BJ (cell line): ENCODE results near the gene EFNA3. TPM values are rescaled to one million over a fixed set of nuclear protein-coding genes. Genes with fewer than 3 reads are reported as not detected.

Experiments
- CTCF ChIA-PET: fragments of 350-600 bp; formaldehyde crosslinking; extraction: SDS; loops from one replicate; lab custom pipeline; 2021; ENCODE audit warnings: antibody characterized with exemption, inconsistent platforms; lab: Yijun Ruan, JAX
- POLR2A ChIA-PET: fragments of 300-600 bp; sonication (Branson Sonifier 250); formaldehyde crosslinking; extraction: SDS; loops from one replicate; lab custom pipeline; 2021; ENCODE audit warnings: antibody characterized with exemption; lab: Charles Lee
- DNase-seq: peaks from one replicate; pipeline ENCODE4 v3.0.0-alpha.2; 2011; ENCODE audit warnings: low read depth
- H3K27me3 ChIP-seq: 2 replicates; pipeline ENCODE4 v1.6.0; 2011; ENCODE audit warnings: low read length; ENCODE audit not compliant: control insufficient read depth, insufficient read depth
- H3K36me3 ChIP-seq: 2 replicates; pipeline ENCODE4 v1.5.1; 2011; ENCODE audit warnings: low read length; ENCODE audit not compliant: control insufficient read depth, insufficient read depth
- H3K4me3 ChIP-seq: 2 replicates; pipeline ENCODE4 v1.5.1; 2011; ENCODE audit warnings: low read depth, mild to moderate bottlenecking, control low read depth, low read length
- CTCF ChIP-seq: IDR thresholded peaks from 2 replicates; pipeline ENCODE4 v1.5.1; 2011; ENCODE audit warnings: low read depth, mild to moderate bottlenecking, control low read depth, inconsistent platforms, low read length, moderate library complexity; ENCODE audit not compliant: insufficient read depth
- polyA plus RNA-seq: library from polyadenylated mRNA; depleted of rRNA; stranded (reverse); fragments of >200 nt; gene quantifications from 2 replicates; pipeline ENCODE4 v1.2.3, GENCODE V29; 2011

EFNA3 gene
- polyA plus RNA-seq, 1 experiment = 1.8 TPM

DNA sequence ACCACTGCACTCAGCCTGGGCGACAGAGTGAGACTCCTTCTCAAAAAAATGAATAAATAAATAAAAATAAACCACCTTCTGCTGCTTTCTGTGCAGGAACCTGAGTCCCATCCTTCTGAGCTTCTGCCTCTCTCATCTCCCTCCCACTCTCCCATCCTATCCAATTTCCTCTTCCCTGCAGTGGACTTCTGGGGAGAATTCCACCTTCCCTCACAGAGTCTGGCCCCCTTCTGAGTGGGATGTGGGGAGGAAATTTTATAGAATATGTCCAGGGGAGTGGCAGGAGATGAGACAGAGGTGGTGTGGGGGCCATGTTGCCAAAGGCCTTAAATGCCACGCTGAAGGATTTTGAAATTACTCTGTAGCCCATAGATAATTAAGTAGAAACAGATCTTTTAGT lies 43.7 kb downstream of the EFNA3 start:
- no peak overlapping the region for H3K4me3 ChIP-seq
- TF ChIP-seq CTCF = no peak
- H3K27me3 ChIP-seq = peaks cover 44% of the 10 kb centered on the region
- no peaks in the 10 kb centered on the region for H3K36me3 ChIP-seq
- no peak for DNase-seq
- ChIA-PET CTCF (interaction anchor here (2.4 to 3.5 kb wide), 2 partner anchors 30 to 51 kb away, joined by 6 to 15 read pairs; partner anchors contain the start of gene KRTCAP2), POLR2A (no interaction called here)

GRCh38 chr1:155123801-155124200 lies 45.2 kb downstream of the EFNA3 start:
- CTCF ChIA-PET = interaction anchor here (0.6 to 2.4 kb wide), 2 partner anchors 27 to 49 kb away, joined by 3 to 6 read pairs; partner anchors contain the start of gene KRTCAP2
- DNase-seq = no peak
- no peak for TF ChIP-seq CTCF
- Histone ChIP-seq H3K27me3 (peaks cover 51% of the 10 kb centered on the region), H3K36me3 (no peaks in the 10 kb centered on the region), H3K4me3 (no peak overlapping the region)
- POLR2A ChIA-PET = no interaction called here

DNA sequence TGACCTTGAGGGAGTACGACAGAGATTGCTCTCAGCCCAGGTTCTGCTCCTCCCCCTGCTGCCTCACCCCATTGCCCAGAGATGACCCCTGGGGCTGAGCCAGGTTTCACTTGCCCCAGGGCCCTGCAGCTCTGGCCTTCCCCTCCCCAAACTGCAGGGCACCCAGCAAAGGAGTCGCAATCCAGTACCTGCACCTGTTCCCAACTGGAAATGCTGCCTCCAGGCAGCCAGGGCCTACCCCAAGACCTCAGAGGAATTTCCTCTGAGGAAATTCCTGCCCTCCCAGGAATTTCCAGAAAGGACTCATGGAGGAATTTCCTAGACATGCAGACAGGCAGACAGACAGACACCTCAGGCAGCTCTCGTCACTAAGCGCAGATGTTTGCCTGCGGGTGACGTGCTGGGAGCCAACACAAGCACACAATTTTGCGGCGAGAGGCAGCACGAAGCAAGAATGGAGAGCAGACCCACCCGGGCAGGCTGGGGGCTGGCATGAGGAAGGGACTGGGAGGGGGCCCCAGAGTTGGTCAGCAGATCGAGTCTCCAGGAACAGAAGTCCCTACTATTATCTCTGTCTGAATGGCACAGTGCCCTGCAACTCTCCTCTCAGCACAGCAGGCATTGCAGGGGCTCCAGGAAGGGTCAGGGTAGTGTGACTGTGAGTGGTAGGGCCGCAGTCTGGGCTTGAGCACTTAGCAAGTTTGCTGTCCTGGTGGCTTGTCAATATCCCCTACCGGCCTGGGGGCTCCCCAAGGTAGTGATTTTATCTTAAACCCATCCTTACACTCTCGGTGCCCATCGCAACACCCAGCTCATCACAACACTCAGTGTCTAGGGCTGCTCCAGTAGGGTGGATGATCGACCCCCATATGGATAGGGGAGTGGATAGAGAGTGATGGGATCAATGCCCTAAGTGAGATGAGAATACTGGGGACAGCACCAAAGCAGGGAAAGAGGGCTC lies 46.1 kb downstream of the EFNA3 start:
- Histone ChIP-seq H3K27me3 (peaks cover 55% of the 10 kb centered on the region), H3K36me3 (no peaks in the 10 kb centered on the region), H3K4me3 (no peak overlapping the region)
- DNase-seq = peak; percentile 1
- ChIA-PET CTCF (interaction anchor here (0.8 to 2.9 kb wide), 6 partner anchors 10 to 48 kb away, joined by 3 to 11 read pairs (median 6); partner anchors contain the start of gene KRTCAP2), POLR2A (no interaction called here)
- no peak for TF ChIP-seq CTCF

GRCh38 chr1:155125511-155125945 lies 46.9 kb downstream of the EFNA3 start:
- ChIA-PET POLR2A (no interaction called here), CTCF (interaction anchor here (1.0 to 2.9 kb wide), 5 partner anchors 9 to 42 kb away, joined by 3 to 11 read pairs (median 5); no protein-coding TSS in a partner anchor)
- Histone ChIP-seq H3K4me3 (no peak overlapping the region), H3K36me3 (no peaks in the 10 kb centered on the region), H3K27me3 (peaks cover 52% of the 10 kb centered on the region)
- no peak for DNase-seq
- no peak for TF ChIP-seq CTCF

DNA sequence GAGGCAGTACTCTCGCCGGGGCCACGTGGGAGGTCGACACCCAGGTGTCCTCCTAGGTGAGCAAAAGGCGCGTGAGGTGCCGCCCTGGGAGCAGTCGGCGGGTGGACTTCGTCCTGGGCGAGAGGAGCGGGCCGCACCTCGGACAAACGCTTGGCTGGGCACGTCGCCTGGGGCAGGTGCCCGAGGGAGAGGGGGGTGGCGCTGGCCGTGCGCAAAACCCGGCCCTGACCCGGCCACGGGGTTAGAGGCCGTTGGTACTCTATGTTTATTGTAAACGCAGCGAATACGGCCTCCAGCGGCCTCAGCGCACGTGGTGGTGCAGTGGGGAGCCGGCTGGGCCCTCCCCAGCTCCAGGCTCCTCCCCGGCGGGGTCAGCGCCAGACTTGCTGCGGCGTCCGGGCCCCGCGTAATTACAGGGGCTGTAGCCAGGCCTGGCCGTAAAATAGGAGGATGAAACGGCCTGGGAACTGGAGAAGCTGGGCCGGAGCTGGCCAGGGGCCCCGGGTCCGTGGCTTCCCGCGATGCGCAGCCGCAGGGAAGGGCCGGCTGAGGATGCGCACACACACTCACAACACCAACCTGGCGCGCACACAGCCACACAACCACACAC lies 47.4 kb downstream of the EFNA3 start:
- CTCF ChIA-PET = interaction anchor here (1.0 to 2.9 kb wide), 5 partner anchors 9 to 41 kb away, joined by 3 to 11 read pairs (median 5); no protein-coding TSS in a partner anchor
- POLR2A ChIA-PET = no interaction called here
- TF ChIP-seq CTCF = no peak
- no peak for DNase-seq
- Histone ChIP-seq H3K36me3 (no peaks in the 10 kb centered on the region), H3K4me3 (peak overlapping the region; percentile 9; the same call in 1 of the 2 replicates), H3K27me3 (peaks cover 51% of the 10 kb centered on the region)
